DMS53 treated with DMSO at 0.1 percent for 48 hours (cell line): ENCODE data around the gene PDLIM1.
"Not testable (repeated sequence)": the region's sequence is repeated elsewhere in the genome, so short reads cannot be mapped to it uniquely, and the experiment has no call there.

Source experiments
- DNase-seq: peaks from one replicate; lab custom pipeline; 2025; ENCODE audit not compliant: unreplicated experiment; lab: John Stamatoyannopoulos, UW

PDLIM1 gene

DNA sequence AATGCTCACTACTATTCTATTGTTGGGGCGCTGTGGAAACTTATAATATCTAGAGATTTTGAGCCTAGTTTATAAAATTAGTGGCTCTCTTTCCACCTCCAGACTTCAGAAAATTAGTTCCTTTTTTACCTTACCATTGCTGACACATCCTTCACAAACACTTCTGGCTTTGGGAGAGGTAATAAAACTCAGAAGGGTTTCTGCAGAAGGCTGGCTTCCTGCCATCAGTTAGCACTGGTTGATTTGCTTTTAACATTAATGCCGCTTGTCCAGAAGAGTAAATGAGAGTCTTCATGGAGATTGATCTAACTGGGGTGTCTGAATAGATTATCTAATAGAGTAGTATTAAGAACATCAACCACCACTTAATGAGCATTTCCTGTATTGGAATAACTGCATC, 76.4 kb downstream of the PDLIM1 start:
- DNase-seq, result peak; percentile 38

DNA sequence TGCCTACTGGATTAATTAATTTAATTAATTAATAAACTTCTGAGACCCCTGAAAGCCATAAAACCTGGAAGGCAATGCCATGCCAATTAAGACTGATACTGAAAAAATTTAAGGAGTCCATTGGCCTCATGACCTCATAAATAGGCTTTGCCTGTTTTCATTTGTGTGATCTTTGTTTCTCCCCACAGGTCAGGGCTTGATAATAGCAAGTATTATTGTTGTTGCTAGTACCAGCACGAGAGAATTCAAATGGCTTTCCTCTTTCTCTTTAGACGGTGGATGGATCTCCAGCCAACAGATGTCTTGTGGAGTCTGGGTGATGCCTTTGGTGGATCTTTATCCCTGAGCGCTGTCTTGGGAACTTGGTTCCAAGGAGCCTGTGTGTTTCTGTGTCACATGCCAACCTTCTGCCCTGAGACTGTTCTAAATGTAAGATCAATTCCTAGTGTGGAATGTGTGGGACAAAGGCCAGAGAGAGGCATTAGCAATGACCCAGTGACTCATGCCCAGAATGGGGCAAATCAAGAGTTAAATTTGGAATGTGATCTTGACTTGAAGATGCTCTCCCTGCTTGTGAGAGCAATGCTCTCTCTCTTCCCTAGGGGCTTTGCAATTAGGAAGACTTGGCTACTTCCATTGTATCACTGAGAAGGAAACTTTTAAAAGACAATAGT, 79.1 kb downstream of the PDLIM1 start:
- DNase-seq, result no peak

DNA sequence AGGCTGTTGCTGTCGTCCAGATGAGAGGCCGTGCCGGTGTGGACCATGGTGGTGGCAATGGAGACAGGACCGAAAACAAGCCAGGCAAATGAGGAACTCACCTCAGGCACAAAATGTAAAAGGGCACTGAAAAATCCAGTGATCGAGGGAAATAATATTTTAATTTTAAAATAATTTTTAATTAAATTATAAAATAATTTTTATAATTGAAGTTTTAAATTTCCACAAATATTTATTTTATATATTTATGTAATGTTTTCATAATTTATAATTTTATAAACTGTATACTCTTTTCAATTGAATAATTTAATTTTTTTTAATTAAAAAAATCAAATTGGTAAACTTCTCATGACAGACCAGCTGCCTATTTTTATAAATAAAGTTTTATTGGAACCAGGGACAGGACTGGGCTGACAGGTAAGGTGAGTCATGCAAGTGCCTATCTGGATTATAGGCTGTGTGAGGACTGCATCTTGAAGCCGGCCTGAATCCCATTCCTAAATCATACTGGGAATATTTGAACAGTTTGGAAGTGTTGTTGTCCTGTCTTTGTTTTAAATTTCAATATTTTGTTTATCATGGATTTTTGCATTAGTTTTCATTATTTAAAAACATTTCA, 81.2 kb downstream of the PDLIM1 start:
- no peak for DNase-seq

DNA sequence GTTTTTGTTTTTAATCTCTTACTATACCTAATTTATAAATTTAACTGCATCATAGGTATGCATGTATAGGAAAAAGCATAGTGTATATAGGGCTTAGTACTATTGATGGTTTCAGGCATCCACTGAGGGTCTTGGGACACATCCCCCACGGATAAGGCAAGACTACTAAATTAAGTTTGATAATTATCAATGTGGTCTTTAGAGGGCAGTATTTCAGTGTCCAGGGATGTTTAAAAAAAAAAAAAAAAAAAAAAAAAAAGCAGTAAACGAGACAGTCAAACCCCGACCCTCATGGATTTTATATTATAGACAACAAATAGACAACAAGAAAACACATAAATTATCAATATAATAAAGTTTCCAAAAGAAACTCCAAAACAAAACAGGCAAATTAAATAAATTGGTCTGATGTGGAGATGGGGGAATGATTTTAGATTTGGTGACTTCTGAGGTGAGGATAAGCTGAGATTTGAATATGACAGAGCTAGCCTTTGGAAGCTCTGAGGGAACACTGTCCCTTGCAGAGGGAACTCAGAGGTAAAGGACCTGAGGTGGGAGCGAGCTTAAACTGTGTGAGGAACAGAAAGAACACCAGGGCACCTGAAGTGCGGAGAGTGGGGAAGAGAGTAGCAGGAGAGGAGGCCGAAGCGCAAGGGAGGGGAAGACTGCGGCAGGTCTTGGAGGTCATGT, 82.0 kb downstream of the PDLIM1 start:
- DNase-seq, result no peak

DNA sequence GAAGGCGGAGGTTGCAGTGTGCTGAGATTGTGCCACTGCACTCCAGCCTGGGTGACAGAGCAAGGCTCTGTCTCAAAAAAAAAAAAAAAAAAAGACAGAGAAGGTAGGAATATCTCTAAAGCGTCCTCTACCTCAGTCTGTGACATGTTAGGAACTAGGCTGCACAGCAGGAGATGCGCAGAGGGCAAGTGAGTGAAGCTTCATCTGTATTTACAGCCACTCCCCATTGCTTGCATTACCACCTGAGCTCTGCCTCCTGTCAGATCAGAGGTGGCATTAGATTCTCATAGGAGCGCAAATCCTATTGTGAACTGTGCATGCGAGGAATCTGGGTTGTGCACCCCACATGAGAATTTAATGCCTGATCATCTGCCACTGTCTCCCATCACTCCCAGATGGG, 87.9 kb downstream of the PDLIM1 start:
- not testable (repeated sequence) for DNase-seq

DNA sequence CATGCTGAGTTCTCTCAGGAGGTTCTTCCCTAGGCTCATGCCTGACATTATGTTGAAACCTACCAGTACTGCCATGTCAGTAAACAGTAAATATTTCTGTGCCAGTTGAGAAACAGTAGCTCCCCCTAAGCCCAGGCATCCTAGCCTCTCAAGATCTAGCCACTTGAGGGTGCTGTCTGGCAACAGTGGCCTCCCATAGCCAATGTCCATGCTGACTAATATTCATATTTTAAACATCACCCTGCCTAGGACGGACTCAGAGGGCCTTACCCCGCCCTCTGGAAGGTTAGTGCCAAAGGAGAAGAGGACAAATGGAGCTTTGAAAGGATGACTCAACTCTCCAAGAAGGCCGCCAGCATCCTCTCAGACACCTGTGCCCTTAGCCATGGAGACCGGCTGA, 89.1 kb downstream of the PDLIM1 start:
- no peak for DNase-seq

DNA sequence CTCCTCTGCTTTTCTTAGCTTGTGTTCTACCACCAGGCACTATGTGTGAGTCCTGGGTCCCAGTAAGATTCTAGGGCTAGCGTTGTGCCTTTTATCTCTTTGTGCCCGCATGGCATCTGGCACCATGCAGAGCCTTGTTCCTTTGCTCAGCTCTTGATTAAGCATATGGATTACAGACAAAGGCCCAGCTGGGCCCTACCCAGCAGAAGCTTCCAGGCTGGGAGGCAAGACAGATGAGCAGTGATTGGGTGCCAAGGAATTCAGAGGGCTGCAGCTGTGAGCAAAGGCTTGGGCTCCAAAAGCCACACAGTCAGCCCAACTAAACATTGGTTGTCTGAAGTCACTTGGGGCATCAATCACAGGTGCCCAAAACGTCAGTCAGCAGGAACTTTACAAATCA, 94.8 kb downstream of the PDLIM1 start:
- DNase-seq, result no peak

DNA sequence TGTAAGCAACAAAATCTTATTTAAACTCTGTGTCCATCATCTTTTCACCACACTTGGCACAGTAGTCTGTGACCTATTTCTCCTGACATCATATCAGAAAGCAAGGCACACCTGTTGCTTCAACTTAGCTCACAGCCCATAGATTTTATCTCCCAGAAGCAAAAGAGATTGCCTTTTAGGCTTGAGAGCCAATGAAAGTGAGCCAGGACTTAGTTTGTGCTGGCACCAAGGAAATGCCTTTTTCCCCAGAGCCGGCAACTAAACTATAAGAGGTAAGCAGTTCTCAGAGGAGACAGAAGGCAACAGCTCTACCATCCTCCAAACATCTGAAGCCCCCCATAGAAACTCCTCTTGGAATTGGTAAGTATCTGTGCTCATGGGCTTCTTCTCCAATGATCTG, 96.9 kb downstream of the PDLIM1 start, which contains the start of gene ACSM6:
TSS of gene ACSM6 (plus strand) at position 295 of the 400 bp plus-strand sequence. CDS start 248 bp downstream, outside the sequence.
- no peak for DNase-seq

DNA sequence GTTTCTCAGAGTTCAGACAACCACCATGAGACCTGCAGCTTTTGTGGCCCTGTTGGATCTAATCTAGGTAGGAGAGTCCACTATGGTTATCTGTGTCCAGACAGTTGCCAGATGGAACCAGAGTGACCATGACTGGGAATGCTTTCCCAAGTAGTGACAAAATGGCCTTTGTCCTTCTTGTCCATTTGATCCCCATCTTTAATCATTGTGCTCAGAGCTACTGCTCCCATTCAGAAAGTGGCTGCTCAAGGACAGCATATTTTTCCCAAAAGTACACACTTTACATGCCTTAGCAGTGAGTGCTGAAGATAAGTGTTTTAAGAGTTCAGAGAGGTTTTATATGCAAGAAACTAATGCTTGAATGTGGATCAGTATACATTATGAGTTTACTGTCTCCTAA, 102.2 kb downstream of the PDLIM1 start:
- no peak for DNase-seq

DNA sequence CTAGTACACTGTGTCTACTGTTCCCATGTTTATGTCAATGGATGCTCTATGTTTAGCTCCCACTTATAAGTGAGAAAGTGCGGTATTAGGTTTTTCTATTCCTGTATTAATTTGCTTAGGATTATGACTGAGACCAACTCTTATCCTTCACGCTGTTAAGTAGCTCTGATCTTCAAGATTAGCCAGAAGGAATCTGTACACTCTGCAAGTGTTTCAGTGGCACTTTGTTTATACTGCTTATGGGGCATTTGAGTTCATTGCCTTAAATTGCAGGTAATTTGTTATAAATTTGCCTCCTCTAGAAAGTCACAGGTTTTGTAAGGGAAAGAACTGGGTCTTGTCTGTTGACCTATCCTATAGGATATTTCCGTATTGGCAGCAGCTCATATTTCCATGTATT, 103.2 kb downstream of the PDLIM1 start:
- no peak for DNase-seq
